CD4-positive, alpha-beta T cell (primary cell): ENCODE measurements around the gene CHD9. TPM values are rescaled to one million over a fixed set of nuclear protein-coding genes. Genes with fewer than 3 reads are reported as not detected.

Experiments
- ATAC-seq: fragments of 200-7000 bp; cut with Tn5 transposase; one replicate; pipeline ENCODE4 v1.10.0; 2022; ENCODE audit warnings: mild to moderate bottlenecking; ENCODE audit not compliant: poor library complexity
- CTCF ChIA-PET: fragments of 350-600 bp; sonication (Branson Sonifier 250); formaldehyde crosslinking; loops from one replicate; lab custom pipeline; 2021; ENCODE audit warnings: antibody characterized with exemption, inconsistent platforms; lab: Charles Lee
- POLR2A ChIA-PET: fragments of 350-600 bp; sonication (Branson Sonifier 250); formaldehyde crosslinking; loops from one replicate; lab custom pipeline; 2021; ENCODE audit warnings: antibody characterized with exemption, inconsistent platforms; lab: Charles Lee
- DNase-seq, 14 experiments: peaks; one replicate each; pipeline ENCODE4 v3.0.0-alpha.2; 2013 to 2020; ENCODE audit warnings: mixed read lengths in 2 of 14
- H3K27ac ChIP-seq, 2 donors: one replicate each; pipeline versions ENCODE4 v1.5.1 to v1.7.0; 2013; ENCODE audit warnings: low read length in 2 of 2, low read depth in 1 of 2, mild to moderate bottlenecking in 1 of 2
- H3K27me3 ChIP-seq, 2 experiments: 1 replicate in 1 of 2; 2 replicates in 1 of 2; pipeline versions ENCODE4 v1.6.1 to v1.7.0; 2013; ENCODE audit warnings: low read length in 2 of 2, control low read depth in 1 of 2, mild to moderate bottlenecking in 1 of 2, moderate library complexity in 1 of 2; ENCODE audit not compliant: insufficient read depth in 2 of 2, control insufficient read depth in 1 of 2
- H3K36me3 ChIP-seq: one replicate; pipeline ENCODE4 v1.6.1; 2013; ENCODE audit warnings: low read length, control low read depth; ENCODE audit not compliant: insufficient read depth
- H3K4me1 ChIP-seq: one replicate; pipeline ENCODE4 v1.6.1; 2013; ENCODE audit warnings: low read length, control low read depth; ENCODE audit not compliant: insufficient read depth
- H3K4me3 ChIP-seq: one replicate; pipeline ENCODE4 v1.5.1; 2013; ENCODE audit warnings: mild to moderate bottlenecking, low read length, moderate library complexity
- H3K9me3 ChIP-seq, 2 experiments: 1 replicate in 1 of 2; 2 replicates in 1 of 2; pipeline versions ENCODE4 v1.6.1 to v1.7.0; 2013; ENCODE audit warnings: low read length in 2 of 2, mild to moderate bottlenecking in 2 of 2, control low read depth in 1 of 2, moderate library complexity in 1 of 2; ENCODE audit not compliant: control insufficient read depth in 1 of 2, insufficient read depth in 1 of 2
- H3K27ac Mint-ChIP-seq: one replicate; pipeline ENCODE4 v1.8.0; 2020; ENCODE audit warnings: mixed read lengths
- H3K27me3 Mint-ChIP-seq: one replicate; pipeline ENCODE4 v1.8.0; 2021; ENCODE audit warnings: mixed read lengths
- H3K36me3 Mint-ChIP-seq: one replicate; pipeline ENCODE4 v1.8.0; 2021; ENCODE audit warnings: low read depth, mixed read lengths
- H3K4me1 Mint-ChIP-seq: one replicate; pipeline ENCODE4 v1.8.0; 2021; ENCODE audit warnings: low read depth, mixed read lengths
- H3K4me3 Mint-ChIP-seq: one replicate; pipeline ENCODE4 v1.8.0; 2020; ENCODE audit warnings: mild to moderate bottlenecking, mixed read lengths
- H3K9me3 Mint-ChIP-seq: one replicate; pipeline ENCODE4 v1.8.0; 2020; ENCODE audit warnings: mixed read lengths
- CTCF ChIP-seq: fragments of 200-600 bp; IDR thresholded peaks from one replicate; pipeline ENCODE4 v1.8.0; 2022; ENCODE audit warnings: antibody characterized with exemption, mild to moderate bottlenecking
- intact Hi-C, 2 experiments: fragments of 100-400 bp; cut with DNase I in 1 of 2; cut with micrococcal nuclease in 1 of 2; formaldehyde crosslinking; loops; one replicate each; pipeline versions ENCODE4 v1.15.1 to v1.9.0; 2023 to 2025; cut with DNase I, micrococcal nuclease
- total RNA-seq, 174 experiments: library from RNA in 2 of 174; stranded (reverse) in 2 of 174; gene quantifications; one replicate each; pipeline ENCODE4 v1.2.3 and lab custom pipeline; 2021 to 2026

Gene CHD9
- total RNA-seq, 2 experiments from 2014 or later: 28.2 to 28.8 TPM

- Mint-ChIP-seq H3K4me3 (no peak overlapping the region), H3K9me3 (no peaks in the 10 kb centered on the region), H3K4me1 (peaks cover 11% of the 10 kb centered on the region), H3K27me3 (no peaks in the 10 kb centered on the region), H3K36me3 (peaks cover 6% of the 10 kb centered on the region), H3K27ac (no peak overlapping the region)
- no peaks in the 10 kb centered on the region for H3K36me3 ChIP-seq
- no peak overlapping the region for H3K27ac ChIP-seq
- H3K27me3 ChIP-seq: no peaks in the 10 kb centered on the region
- CTCF ChIA-PET: no interaction called here
- TF ChIP-seq CTCF: no peak
- intact Hi-C loops: no loop called here
- no peak overlapping the region for H3K4me3 ChIP-seq
- POLR2A ChIA-PET: no interaction called here
- H3K9me3 ChIP-seq: no peaks in the 10 kb centered on the region
- ATAC-seq (no peak), DNase-seq (no peak)
- H3K4me1 ChIP-seq: no peaks in the 10 kb centered on the region
Observed at GRCh38 chr16:53202398-53202797, 147.6 kb downstream of the CHD9 start.

GRCh38 chr16:53207810-53208752 lies 153.3 kb downstream of the CHD9 start:
- H3K36me3 Mint-ChIP-seq: peaks cover 6% of the 10 kb centered on the region
- Histone ChIP-seq H3K9me3 (no peaks in the 10 kb centered on the region), H3K36me3 (no peaks in the 10 kb centered on the region), H3K27me3 (no peaks in the 10 kb centered on the region), H3K4me3 (peak overlapping the region; percentile 12), H3K27ac (no peak overlapping the region), H3K4me1 (no peaks in the 10 kb centered on the region)
- intact Hi-C loops: loop anchor here (1.0 to 5.0 kb wide), 3 partner anchors 76 to 154 kb away; partner anchors contain the start of gene CHD9 (in 1 of the 2)
- peaks cover 33% of the 10 kb centered on the region for H3K4me1 Mint-ChIP-seq
- H3K27me3 Mint-ChIP-seq: no peaks in the 10 kb centered on the region
- ChIA-PET POLR2A (interaction anchor here (1.4 kb wide), 1 partner anchor 153 kb away, joined by 6 read pairs; the partner anchor contains the start of gene CHD9), CTCF (interaction anchor here (0.8 to 1.1 kb wide), 3 partner anchors 22 to 153 kb away, joined by 3 read pairs; partner anchors contain the start of gene CHD9)
- H3K4me3 Mint-ChIP-seq: peak overlapping the region; percentile 82
- H3K9me3 Mint-ChIP-seq: no peaks in the 10 kb centered on the region
- TF ChIP-seq CTCF: peak; percentile 53
- ATAC-seq (peak; percentile 68), DNase-seq (peak in 4 of 14 experiments; percentile 19 to 52 (median 40))
- peak overlapping the region; percentile 82 for H3K27ac Mint-ChIP-seq

GRCh38 chr16:53209429-53209828 lies 154.6 kb downstream of the CHD9 start:
- Mint-ChIP-seq H3K4me3 (peak overlapping the region; percentile 23), H3K9me3 (no peaks in the 10 kb centered on the region), H3K27me3 (no peaks in the 10 kb centered on the region), H3K36me3 (peaks cover 3% of the 10 kb centered on the region), H3K27ac (no peak overlapping the region), H3K4me1 (peaks cover 37% of the 10 kb centered on the region)
- CTCF ChIA-PET: no interaction called here
- no peak for TF ChIP-seq CTCF
- H3K27ac ChIP-seq: no peak overlapping the region
- ATAC-seq (no peak), DNase-seq (no peak)
- H3K4me3 ChIP-seq: no peak overlapping the region
- intact Hi-C loops: loop anchor here in 1 of 2 experiments (5.0 kb wide), 1 partner anchor 77 kb away; no protein-coding TSS in a partner anchor
- POLR2A ChIA-PET: no interaction called here
- no peaks in the 10 kb centered on the region for H3K9me3 ChIP-seq
- no peaks in the 10 kb centered on the region for H3K4me1 ChIP-seq
- H3K36me3 ChIP-seq: no peaks in the 10 kb centered on the region
- H3K27me3 ChIP-seq: no peaks in the 10 kb centered on the region
